Stimulated activated CD4-positive, alpha-beta T cell treated with anti-CD3 and anti-CD28 coated beads, Interleukin-2, amount 100 ng/mL, for 48 hours (primary cell): ENCODE data around the gene XPO1.
"Not testable (repeated sequence)": the region's sequence is repeated elsewhere in the genome, so short reads cannot be mapped to it uniquely, and the experiment has no call there.

Experiments used
- DNase-seq, 2 donors: peaks; one replicate each; pipeline ENCODE4 v3.0.0-alpha.2; 2020

Gene XPO1

GRCh38 chr2:61538200-61538919 is at the start of gene XPO1:
Gene XPO1, minus strand, starts transcription at chr2:61538356. Its CDS starts 4,459 bp downstream, at chr2:61533897.
- peak; percentile 98 to 99 for DNase-seq

DNA sequence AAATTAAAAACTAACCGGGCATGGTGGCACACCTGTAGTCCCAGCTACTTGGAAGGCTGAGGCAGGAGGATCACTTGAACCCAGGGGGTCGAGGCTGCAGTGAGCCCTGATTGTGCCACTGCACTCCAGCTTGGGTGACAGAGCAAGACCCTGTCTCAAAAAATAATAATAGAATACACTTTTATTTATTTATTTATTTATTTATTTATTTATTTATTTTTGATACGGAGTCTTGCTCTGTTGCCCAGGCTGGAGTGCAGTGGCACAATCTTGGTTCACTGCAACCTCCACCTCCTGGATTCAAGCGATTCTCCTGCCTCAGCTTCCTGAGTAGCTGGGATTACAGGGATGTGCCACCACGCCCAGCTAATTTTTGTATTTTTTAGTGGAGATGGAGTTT is 48.8 kb upstream of the XPO1 start:
- not testable (repeated sequence) for DNase-seq

- no peak for DNase-seq
Measured at GRCh38 chr2:61585383-61585782, 47.2 kb upstream of the XPO1 start.

- DNase-seq: not testable (repeated sequence)
Measured at GRCh38 chr2:61584368-61584767, 46.2 kb upstream of the XPO1 start.

- DNase-seq: no peak
Measured at GRCh38 chr2:61582165-61582564, 44.0 kb upstream of the XPO1 start.

DNA sequence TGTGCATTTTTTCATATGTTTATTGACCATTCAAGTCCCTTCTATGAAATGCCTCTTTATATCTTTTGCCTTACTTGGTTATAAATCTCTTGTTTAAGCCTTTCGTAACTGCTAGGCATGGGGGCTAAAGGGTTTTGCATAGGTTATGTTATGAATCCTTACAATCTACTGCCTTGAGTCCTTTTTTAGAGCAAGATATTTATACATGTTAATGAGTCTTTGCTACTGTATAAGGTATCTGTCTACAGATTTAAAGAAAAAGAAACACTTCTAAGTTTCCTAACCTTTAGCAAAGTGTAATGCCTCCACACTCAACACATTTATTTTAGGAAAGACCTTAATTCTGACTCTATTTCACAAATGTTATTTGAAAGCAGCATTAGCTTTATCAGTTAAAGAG is 43.6 kb upstream of the XPO1 start:
- DNase-seq: no peak

DNA sequence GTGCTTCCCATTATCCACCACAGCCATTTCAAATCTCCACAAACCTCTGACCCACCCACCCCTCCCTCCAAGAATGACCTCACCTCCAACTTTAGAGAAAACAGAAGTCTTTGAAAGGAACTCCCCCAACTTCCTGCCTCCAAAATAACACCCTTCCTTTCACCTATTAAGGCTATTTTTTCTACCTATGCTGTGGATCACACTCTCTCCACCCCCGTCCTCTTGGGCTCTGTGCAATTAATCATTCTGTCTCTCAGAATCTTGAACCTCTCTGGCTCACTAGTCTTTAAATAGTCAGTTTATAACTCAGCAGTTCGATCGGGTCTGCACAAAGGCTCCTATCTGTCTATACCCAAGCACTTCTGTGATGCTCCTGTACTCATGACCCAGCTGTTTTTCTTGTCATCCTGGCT is 37.3 kb upstream of the XPO1 start:
- DNase-seq: no peak

DNA sequence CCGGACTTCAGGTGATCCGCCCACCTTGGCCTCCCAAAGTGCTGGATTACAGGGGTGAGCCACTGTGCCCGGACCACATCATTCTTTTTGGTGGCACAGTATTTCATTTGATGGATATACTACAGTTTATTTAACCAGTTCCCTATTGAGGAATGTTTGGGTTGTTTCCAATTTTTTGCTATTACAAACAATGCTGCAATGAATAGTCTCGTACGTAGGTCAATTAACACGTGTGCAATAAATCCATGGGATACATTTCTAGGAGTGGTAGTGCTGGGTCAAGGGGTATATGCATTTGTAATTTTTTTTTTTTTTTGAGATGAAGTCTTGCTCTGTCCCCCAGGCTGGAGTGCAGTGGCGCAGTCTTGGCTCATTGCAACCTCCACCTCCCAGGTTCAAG is 28.4 kb upstream of the XPO1 start:
- DNase-seq: no peak

GRCh38 chr2:61562615-61563014 is 24.5 kb upstream of the XPO1 start:
- DNase-seq: no peak

GRCh38 chr2:61558160-61558559 is 20.0 kb upstream of the XPO1 start:
- no peak for DNase-seq

- DNase-seq: no peak
Measured at GRCh38 chr2:61557381-61557780, 19.2 kb upstream of the XPO1 start.

- DNase-seq: no peak
Measured at GRCh38 chr2:61554604-61555003, 16.4 kb upstream of the XPO1 start.

DNA sequence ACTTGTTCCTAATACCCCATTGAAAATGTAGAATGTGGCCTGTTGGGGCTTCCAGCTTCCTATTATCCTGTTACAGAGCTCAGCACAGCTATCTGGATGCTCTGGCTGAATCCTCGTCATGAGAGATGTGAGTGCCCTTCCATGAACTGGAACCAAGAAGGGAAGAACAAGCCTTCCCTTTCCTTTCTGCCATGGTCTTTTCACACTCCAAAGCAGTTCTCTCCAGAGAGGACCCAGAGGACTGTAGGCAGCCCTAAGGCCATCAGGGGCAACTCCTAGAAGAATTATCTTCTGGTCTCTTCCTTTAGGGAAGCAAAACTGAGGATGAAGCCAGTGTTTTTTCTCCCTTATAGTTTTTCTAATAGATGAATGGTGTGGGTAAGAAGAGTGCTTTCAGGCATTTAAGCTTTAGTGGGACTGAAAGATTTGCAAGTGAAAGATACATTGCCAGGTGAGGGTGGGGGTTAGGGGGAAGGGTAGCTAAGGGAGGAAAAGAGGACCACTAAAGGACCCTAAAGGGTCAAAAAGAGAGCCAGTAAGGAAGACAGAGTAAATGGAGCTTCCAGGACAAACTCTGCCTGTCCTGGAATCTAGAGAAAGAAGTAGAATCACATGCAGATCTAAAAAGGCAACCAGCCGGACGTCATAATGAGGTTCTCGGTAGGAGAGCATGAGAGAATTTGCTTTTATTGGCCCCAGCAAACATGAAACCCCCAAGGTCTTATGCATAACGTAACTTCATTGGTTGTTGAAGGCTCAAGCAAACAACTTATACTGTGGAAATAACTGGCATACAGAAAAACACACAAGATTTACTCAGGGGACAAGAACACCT is 12.4 kb upstream of the XPO1 start:
- no peak for DNase-seq

DNA sequence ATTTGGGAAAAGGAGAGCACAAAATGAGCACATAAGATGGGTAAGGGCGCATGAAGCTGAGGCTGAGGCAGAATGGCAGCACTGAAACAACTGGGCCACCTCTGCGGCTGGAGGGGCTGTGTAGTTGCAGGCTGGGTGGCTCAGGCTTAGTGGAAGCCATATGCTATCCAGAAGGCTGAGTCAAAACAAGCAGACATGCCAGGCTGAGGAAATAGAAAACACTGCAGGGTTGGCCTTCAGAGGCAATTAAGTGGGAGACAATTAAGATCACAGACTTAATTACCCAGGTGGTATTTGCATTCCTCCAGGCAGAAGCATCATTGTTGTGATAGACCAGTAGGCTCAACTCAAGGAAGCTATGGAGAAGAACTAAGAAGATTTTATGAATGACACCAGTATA is 11.4 kb upstream of the XPO1 start:
- DNase-seq: no peak

DNA sequence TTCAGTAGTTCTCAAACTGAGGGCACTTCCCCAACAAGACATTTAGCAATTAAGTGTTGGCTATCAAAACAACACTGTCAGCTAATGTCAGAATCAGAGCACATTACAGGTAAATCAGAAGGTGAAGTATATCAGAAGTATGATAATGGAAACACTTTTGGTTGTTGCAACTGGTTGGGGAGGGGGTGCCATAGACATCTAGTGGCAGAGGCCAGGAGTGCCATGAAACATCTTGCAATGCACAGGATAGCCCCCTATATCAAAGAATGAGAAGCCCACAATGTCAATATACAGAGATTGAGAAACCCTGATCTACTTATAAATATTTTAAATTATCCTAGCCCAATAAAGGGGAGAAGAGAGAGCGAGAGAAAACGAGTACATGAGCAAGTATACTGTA is 4.9 kb upstream of the XPO1 start:
- no peak for DNase-seq

DNA sequence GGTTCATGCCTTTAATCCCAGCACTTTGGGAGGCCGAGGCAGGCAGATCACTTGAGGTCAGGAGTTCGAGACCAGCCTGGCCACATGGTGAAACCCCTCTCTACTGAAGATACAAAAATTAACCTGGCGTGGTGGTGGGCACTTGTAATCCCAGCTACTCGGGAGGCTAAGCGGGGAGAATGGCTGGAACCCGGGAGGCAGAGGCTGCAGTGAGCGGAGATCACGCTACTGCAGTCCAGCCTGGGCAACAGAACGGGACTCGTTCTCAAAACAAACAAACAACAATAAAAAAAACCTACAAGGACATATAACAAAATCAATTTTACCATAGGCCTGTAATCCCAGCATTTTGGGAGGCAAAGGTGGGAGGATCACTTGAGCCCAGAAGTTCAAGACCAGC is 2.0 kb upstream of the XPO1 start:
- not testable (repeated sequence) for DNase-seq

- DNase-seq: peak; percentile 38 to 42
Measured at GRCh38 chr2:61538920-61539520, 864 bp upstream of the XPO1 start.

- DNase-seq: peak in 1 of 2 donors; percentile 27
Measured at GRCh38 chr2:61537950-61538199, 281 bp downstream of the XPO1 start.

- DNase-seq: peak; percentile 20 to 35
Measured at GRCh38 chr2:61537277-61537949, 743 bp downstream of the XPO1 start.

GRCh38 chr2:61536572-61537276 is 1.4 kb downstream of the XPO1 start:
- DNase-seq: peak; percentile 67 to 68

- no peak for DNase-seq
Measured at GRCh38 chr2:61536180-61536571, 2.0 kb downstream of the XPO1 start.

- no peak for DNase-seq
Measured at GRCh38 chr2:61535449-61535848, 2.7 kb downstream of the XPO1 start.

DNA sequence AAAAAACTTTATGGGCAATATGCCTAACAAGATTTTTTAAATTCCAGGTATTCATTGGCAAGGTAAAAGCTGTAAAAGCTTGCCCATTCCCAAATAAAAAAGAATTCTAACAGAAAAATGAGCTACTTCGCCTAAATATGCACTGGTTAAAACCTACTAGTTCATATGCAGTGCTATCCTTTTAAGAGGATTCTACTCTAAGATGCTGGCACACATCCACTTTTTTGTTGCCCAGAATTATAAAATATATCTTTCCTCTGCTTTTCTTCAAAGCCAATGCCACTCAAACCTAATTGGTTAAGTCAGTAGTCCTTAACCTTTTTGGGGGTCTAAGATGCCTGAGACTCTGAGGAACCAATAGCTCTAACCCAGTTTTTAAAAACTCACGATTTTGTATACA is 3.2 kb downstream of the XPO1 start:
- DNase-seq: no peak
